GM12892 (cell line): ENCODE data around the gene RBFOX2.

Experiments used
- POLR2A ChIP-seq: IDR thresholded peaks from 2 replicates; pipeline ENCODE4 v1.6.1; 2011; ENCODE audit warnings: low read depth, low read length, control low read depth
- TAF1 ChIP-seq: IDR thresholded peaks from 2 replicates; pipeline ENCODE4 v1.6.1; 2011; ENCODE audit warnings: low read depth, mild to moderate bottlenecking, control low read depth, low read length, borderline replicate concordance

- TF ChIP-seq POLR2A (no peak), TAF1 (no peak)
Measured at GRCh38 chr22:35998748-35999147, 29.9 kb downstream of the RBFOX2 start.
